ENCODE measurements around the gene GSTM3. TPM values are rescaled to one million over a fixed set of nuclear protein-coding genes. Genes with fewer than 3 reads are reported as not detected.

Gene GSTM3
- total and polyA plus RNA-seq, 2 experiments from 2014 or later = 297 to 962 TPM

DNA sequence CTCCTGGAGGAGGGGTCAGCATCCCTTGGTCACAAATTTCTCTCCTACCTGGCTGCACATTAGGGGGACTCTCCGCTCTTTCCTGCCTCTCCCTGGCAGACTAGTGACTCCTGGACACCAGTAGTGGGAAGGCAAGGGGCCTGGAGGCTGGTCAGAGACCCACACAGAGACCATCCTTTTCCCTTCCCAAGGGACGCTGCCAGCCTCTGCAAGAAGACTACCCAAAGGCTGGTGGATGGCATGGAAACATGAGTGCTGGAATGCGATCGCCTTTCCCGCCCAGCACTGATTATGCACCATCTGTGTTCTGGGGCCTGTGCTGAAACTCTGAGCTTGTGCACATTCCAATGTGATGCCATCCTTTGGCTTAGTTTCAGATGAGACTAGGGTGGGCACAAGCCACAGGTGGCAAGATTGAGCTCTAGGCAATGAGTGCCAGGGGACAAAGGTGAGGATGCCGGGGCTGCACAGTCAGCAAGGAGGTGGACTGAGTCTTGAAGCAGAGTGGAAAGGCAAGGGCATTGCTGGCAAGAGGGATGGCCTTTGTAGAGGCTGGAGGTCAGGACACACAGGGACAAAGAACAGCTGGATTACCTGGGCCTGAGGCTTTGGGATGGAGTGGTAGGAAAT lies 35.5 kb upstream of the GSTM3 start:
- TF ChIP-seq, protein P1, sequence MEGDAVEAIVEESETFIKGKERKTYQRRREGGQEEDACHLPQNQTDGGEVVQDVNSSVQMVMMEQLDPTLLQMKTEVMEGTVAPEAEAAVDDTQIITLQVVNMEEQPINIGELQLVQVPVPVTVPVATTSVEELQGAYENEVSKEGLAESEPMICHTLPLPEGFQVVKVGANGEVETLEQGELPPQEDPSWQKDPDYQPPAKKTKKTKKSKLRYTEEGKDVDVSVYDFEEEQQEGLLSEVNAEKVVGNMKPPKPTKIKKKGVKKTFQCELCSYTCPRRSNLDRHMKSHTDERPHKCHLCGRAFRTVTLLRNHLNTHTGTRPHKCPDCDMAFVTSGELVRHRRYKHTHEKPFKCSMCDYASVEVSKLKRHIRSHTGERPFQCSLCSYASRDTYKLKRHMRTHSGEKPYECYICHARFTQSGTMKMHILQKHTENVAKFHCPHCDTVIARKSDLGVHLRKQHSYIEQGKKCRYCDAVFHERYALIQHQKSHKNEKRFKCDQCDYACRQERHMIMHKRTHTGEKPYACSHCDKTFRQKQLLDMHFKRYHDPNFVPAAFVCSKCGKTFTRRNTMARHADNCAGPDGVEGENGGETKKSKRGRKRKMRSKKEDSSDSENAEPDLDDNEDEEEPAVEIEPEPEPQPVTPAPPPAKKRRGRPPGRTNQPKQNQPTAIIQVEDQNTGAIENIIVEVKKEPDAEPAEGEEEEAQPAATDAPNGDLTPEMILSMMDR (IDR thresholded peaks at IDR 0.05; ENCODE audit: poor library complexity) = no peak
- TF ChIP-seq EZH2 (IDR thresholded peaks at IDR 0.05; ENCODE audit: borderline replicate concordance) = no peak
- no peak for TF ChIP-seq EZH2phosphoT487 (IDR thresholded peaks at IDR 0.05; ENCODE audit: low read depth, severe bottlenecking, unreplicated experiment)
- Histone ChIP-seq H3K9me2 (replicated peaks; ENCODE audit: insufficient read depth) (no peaks in the 10 kb centered on the region), H3K4me2 (no peak overlapping the region), H3K27ac (no peak overlapping the region), H4K20me1 (ENCODE audit: insufficient read depth, poor library complexity, severe bottlenecking) (no peaks in the 10 kb centered on the region), H2AFZ (no peak overlapping the region), H3K36me3 (replicated peaks; ENCODE audit: insufficient read depth, low read depth) (no peaks in the 10 kb centered on the region), H3K9me3 (ENCODE audit: low read depth) (no peaks in the 10 kb centered on the region), H3K79me2 (no peaks in the 10 kb centered on the region), H3K4me1 (ENCODE audit: insufficient read depth) (no peaks in the 10 kb centered on the region), H3K4me3 (no peak overlapping the region), H3K27me3 (no peaks in the 10 kb centered on the region)
- WGBS (ENCODE audit: low lambda C conversion rate, missing lambda C conversion rate) = 85% methylated on average over 6 of the region's 6 CpGs
- no peak for DNase-seq (ENCODE audit: low spot score)

DNA sequence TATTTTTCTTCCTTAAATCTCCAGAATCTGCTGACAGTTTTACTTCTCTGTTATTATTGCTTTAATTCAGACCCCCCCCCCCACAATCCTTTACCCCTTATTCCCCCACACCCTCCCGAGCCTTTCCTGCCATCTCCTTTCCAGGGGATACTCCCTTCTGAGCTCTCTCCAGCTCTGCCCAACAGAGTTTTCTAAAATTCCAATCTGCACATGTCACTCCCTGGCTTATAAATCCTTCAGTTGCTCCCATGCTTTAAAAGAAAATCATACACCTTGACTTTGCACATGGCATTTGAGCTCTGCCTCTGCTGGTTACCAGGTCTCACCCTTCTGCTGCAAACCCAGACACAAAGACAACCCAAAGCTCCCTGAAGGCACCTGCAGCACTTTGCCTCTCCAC lies 34.6 kb upstream of the GSTM3 start:
- Histone ChIP-seq H3K79me2 (no peaks in the 10 kb centered on the region), H3K9me2 (replicated peaks; ENCODE audit: insufficient read depth) (no peaks in the 10 kb centered on the region), H2AFZ (no peak overlapping the region), H3K4me1 (ENCODE audit: insufficient read depth) (no peaks in the 10 kb centered on the region), H4K20me1 (ENCODE audit: insufficient read depth, poor library complexity, severe bottlenecking) (no peaks in the 10 kb centered on the region), H3K27me3 (no peaks in the 10 kb centered on the region), H3K36me3 (replicated peaks; ENCODE audit: insufficient read depth, low read depth) (no peaks in the 10 kb centered on the region), H3K4me3 (no peak overlapping the region), H3K27ac (no peak overlapping the region), H3K4me2 (no peak overlapping the region), H3K9me3 (ENCODE audit: low read depth) (no peaks in the 10 kb centered on the region)
- no peak for DNase-seq (ENCODE audit: low spot score)
- 50% methylated on average over 1 of the region's 1 CpG for WGBS (ENCODE audit: low lambda C conversion rate, missing lambda C conversion rate)
- TF ChIP-seq EZH2 (IDR thresholded peaks at IDR 0.05; ENCODE audit: borderline replicate concordance) (no peak), EZH2phosphoT487 (IDR thresholded peaks at IDR 0.05; ENCODE audit: low read depth, severe bottlenecking, unreplicated experiment) (no peak)
- TF ChIP-seq, protein P1 (IDR thresholded peaks at IDR 0.05; ENCODE audit: poor library complexity) = no peak

DNA sequence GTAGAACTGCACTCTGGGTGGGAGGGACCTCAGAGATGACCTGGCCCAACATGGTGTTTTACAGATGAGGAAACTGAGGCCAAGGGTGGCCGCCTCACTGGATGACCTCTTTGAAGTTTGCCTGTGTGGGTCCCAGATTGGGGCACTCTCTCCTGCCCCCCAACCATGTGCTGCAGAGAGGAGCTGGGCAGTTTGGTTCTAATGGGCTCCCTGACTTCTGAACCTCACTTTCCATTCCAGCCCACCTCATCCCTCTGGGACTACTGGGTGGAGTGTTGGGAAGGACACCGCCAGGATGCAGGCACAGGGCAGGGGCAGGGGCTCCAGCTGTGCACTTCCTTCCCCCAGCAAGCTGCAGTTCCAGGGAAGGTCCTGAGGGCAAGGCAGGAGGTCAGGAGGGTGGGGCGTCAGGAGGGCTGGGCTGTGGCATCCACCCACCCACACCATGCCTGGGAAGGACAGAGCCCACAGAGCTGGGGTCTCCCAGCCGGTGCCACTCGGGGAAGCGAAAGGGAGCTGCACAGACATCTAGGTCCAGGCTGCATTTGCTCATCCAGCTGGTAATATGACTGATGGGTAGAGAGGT lies 33.2 kb upstream of the GSTM3 start:
- no peaks in the 10 kb centered on the region for H3K79me2 ChIP-seq
- no peaks in the 10 kb centered on the region for H3K9me2 ChIP-seq (replicated peaks; ENCODE audit: insufficient read depth)
- H4K20me1 ChIP-seq (ENCODE audit: insufficient read depth, poor library complexity, severe bottlenecking) = no peaks in the 10 kb centered on the region
- H3K36me3 ChIP-seq (replicated peaks; ENCODE audit: insufficient read depth, low read depth) = no peaks in the 10 kb centered on the region
- no peaks in the 10 kb centered on the region for H3K9me3 ChIP-seq (ENCODE audit: low read depth)
- H3K4me2 ChIP-seq = no peak overlapping the region
- no peak overlapping the region for H2AFZ ChIP-seq
- H3K4me3 ChIP-seq = no peak overlapping the region
- H3K27me3 ChIP-seq = no peaks in the 10 kb centered on the region
- WGBS (ENCODE audit: low lambda C conversion rate, missing lambda C conversion rate) = 59% methylated on average over 6 of the region's 6 CpGs
- H3K4me1 ChIP-seq (ENCODE audit: insufficient read depth) = no peaks in the 10 kb centered on the region
- no peak overlapping the region for H3K27ac ChIP-seq
- DNase-seq (ENCODE audit: low spot score) = no peak
- TF ChIP-seq, protein P1 (IDR thresholded peaks at IDR 0.05; ENCODE audit: poor library complexity) = no peak
- no peak for TF ChIP-seq EZH2phosphoT487 (IDR thresholded peaks at IDR 0.05; ENCODE audit: low read depth, severe bottlenecking, unreplicated experiment)
- no peak for TF ChIP-seq EZH2 (IDR thresholded peaks at IDR 0.05; ENCODE audit: borderline replicate concordance)
